Esophagus muscularis mucosa (tissue), 4 donors: ENCODE results near the gene IP6K1. TPM values are rescaled to one million over a fixed set of nuclear protein-coding genes. Genes with fewer than 3 reads are reported as not detected.

Source experiments
- DNase-seq: peaks from one replicate; pipeline ENCODE4 v3.0.0-alpha.2; 2017; ENCODE audit errors: extremely low spot score
- H3K27ac ChIP-seq, 4 donors: fragments of 200-600 bp; sonication (generic); replicated peaks in 1 of 4; 1 replicate in 3 of 4; 2 replicates in 1 of 4; pipeline ENCODE4 v1.5.1; 2016 to 2019; ENCODE audit warnings: mild to moderate bottlenecking in 1 of 4
- H3K27me3 ChIP-seq, 4 donors: fragments of 200-600 bp; sonication (generic); one replicate each; pipeline versions ENCODE4 v1.5.1 to v1.6.0; 2016 to 2019
- H3K36me3 ChIP-seq, 4 donors: fragments of 200-600 bp; sonication (generic); one replicate each; pipeline ENCODE4 v1.5.1; 2016 to 2019
- H3K4me1 ChIP-seq, 4 donors: fragments of 200-600 bp; sonication (generic); one replicate each; pipeline ENCODE4 v1.5.1; 2016 to 2019
- H3K4me3 ChIP-seq, 4 donors: fragments of 200-600 bp; sonication (generic); 1 replicate in 2 of 4; 2 replicates in 2 of 4; pipeline ENCODE4 v1.5.1; 2016 to 2019; ENCODE audit warnings: mild to moderate bottlenecking in 4 of 4, moderate library complexity in 1 of 4
- H3K9me3 ChIP-seq, 4 donors: fragments of 200-600 bp; sonication (generic); 1 replicate in 3 of 4; 2 replicates in 1 of 4; pipeline ENCODE4 v1.5.1; 2016 to 2019
- POLR2A ChIP-seq: fragments of 450-650 bp; IDR thresholded peaks from one replicate; pipeline ENCODE4 v1.6.1; 2017; ENCODE audit warnings: antibody characterized with exemption, moderate library complexity, mild to moderate bottlenecking, low read depth
- WGBS: methylation state at CpG from one replicate; pipeline ENCODE4 v1.1.5; 2018; 5-methylcytosine and 5-hydroxymethylcytosine counted together
- intact Hi-C: fragments of 100-400 bp; cut with DNase I; formaldehyde crosslinking; loops from one replicate; pipeline ENCODE4 v1.15.1; 2023
- small RNA-seq, 3 donors: library from RNA; depleted of rRNA; stranded (forward); fragments of <200 nt; gene quantifications; one replicate each; pipeline ENCODE3, GENCODE V24; 2016
- total RNA-seq, 4 donors: library from RNA; depleted of rRNA; stranded (reverse); fragments of >200 nt; gene quantifications; one replicate each; pipeline versions ENCODE4 v1.1.0 to v1.2.1, GENCODE V29; 2016
- TF ChIP-seq, protein P1 (sequence below), 3 experiments: fragments of 200-600 bp in 2 of 3; fragments of 450-650 bp in 1 of 3; sonication (generic) in 2 of 3; IDR thresholded peaks; one replicate each; pipeline ENCODE4 v1.5.1; 2017 to 2019; ENCODE audit warnings: antibody characterized with exemption in 3 of 3, mild to moderate bottlenecking in 2 of 3, moderate library complexity in 1 of 3

IP6K1 gene
- total RNA-seq, 4 donors from 2014 or later, result 33.2 to 63.4 (median 52.4) TPM

DNA sequence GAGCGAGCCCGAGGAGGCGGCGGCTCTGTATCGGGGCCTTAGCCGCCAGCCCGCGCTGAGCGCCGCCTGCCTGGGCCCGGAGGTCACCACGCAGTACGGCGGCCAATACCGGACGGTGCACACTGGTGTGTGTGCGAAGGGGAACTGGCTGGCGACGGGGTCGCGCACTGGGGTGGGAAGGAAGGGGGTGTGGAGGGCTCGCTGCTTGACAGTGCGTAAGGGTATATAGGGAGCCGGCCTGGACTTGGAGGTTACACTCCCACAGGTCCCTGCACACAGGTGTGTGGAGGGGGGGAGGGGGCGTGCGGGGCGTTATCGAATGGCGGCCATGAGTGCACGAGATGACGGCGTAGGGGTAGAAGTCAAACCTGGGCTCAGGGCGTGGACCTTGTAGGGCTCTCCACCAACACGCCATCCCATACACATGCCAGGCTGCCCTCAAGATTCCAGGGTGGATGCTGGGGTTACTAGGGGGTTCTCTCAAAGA, 111.8 kb downstream of the IP6K1 start:
- no peak for DNase-seq
- H3K36me3 ChIP-seq, result peaks cover 27 to 41% (median 40%) of the 10 kb centered on the region in 4 donors
- intact Hi-C loops, result no loop called here
- H3K27ac ChIP-seq, result peak overlapping the region; percentile 87 to 94 (median 93)
- H3K4me3 ChIP-seq, result peak overlapping the region; percentile 74 to 88 (median 78)
- TF ChIP-seq POLR2A, result no peak
- TF ChIP-seq, protein P1, sequence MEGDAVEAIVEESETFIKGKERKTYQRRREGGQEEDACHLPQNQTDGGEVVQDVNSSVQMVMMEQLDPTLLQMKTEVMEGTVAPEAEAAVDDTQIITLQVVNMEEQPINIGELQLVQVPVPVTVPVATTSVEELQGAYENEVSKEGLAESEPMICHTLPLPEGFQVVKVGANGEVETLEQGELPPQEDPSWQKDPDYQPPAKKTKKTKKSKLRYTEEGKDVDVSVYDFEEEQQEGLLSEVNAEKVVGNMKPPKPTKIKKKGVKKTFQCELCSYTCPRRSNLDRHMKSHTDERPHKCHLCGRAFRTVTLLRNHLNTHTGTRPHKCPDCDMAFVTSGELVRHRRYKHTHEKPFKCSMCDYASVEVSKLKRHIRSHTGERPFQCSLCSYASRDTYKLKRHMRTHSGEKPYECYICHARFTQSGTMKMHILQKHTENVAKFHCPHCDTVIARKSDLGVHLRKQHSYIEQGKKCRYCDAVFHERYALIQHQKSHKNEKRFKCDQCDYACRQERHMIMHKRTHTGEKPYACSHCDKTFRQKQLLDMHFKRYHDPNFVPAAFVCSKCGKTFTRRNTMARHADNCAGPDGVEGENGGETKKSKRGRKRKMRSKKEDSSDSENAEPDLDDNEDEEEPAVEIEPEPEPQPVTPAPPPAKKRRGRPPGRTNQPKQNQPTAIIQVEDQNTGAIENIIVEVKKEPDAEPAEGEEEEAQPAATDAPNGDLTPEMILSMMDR (IDR thresholded peaks at IDR 0.05), result peak in 1 of 3 experiments; percentile 6
- H3K4me1 ChIP-seq, result peaks cover 15 to 31% (median 23%) of the 10 kb centered on the region in 4 donors
- WGBS, result 4% methylated on average over 27 of the region's 34 CpGs
- H3K9me3 ChIP-seq, result no peaks in the 10 kb centered on the region
- H3K27me3 ChIP-seq, result no peaks in the 10 kb centered on the region

Small RNAs within 50 kb of the gene (small RNA-seq; reads per million reads assigned to genes)
- gene AMIGO3, result 0 reads per million in 3 donors
- 0 reads per million in 3 donors for gene COX6CP14

Other genes starting within 250 kb of the IP6K1 start
- 1 to 10 TPM in 1 of 4 donors, under 1 TPM in 3; 0.42 to 1.7 (median 0.78) TPM for gene BSN, start 232.1 kb downstream of the IP6K1 start, total RNA-seq
- 10 to 100 TPM; 48.2 to 75.5 (median 68.1) TPM for gene APEH, start 112.2 kb downstream of the IP6K1 start, total RNA-seq
- 1 to 10 TPM; 1.7 to 4.7 (median 3.8) TPM for gene MST1, start 97.1 kb downstream of the IP6K1 start, total RNA-seq
- 10 to 100 TPM; 23.4 to 36.2 (median 31.5) TPM for gene RNF123, start 97.0 kb downstream of the IP6K1 start, total RNA-seq
- gene AMIGO3, start 66.9 kb downstream of the IP6K1 start, total RNA-seq, result 1 to 10 TPM in 2 of 4 donors, not detected in 2; 1.2 to 1.7 TPM
- 10 to 100 TPM; 12.0 to 18.9 (median 17.6) TPM for gene GMPPB, start 62.6 kb downstream of the IP6K1 start, total RNA-seq
- under 1 TPM in 1 of 4 donors, not detected in 3; 0.17 TPM for gene CDHR4, start 13.3 kb upstream of the IP6K1 start, total RNA-seq
- 1 to 10 TPM; 3.3 to 5.8 (median 4.0) TPM for gene INKA1, start 16.7 kb upstream of the IP6K1 start, total RNA-seq
- 10 to 100 TPM; 25.5 to 40.0 (median 31.4) TPM for gene UBA7, start 27.4 kb upstream of the IP6K1 start, total RNA-seq
- 1 to 10 TPM in 2 of 4 donors, under 1 TPM in 1, not detected in 1; 0.84 to 1.4 (median 1.3) TPM for gene TRAIP, start 70.0 kb upstream of the IP6K1 start, total RNA-seq
- under 1 TPM in 1 of 4 donors, not detected in 3; 0.13 TPM for gene CAMKV, start 83.4 kb upstream of the IP6K1 start, total RNA-seq
- gene MST1R, start 117.3 kb upstream of the IP6K1 start, total RNA-seq, result 1 to 10 TPM; 1.7 to 6.6 (median 3.6) TPM
- 10 to 100 TPM in 3 of 4 donors, 1 to 10 TPM in 1; 9.9 to 19.1 (median 15.7) TPM for gene MON1A, start 143.3 kb upstream of the IP6K1 start, total RNA-seq
- 100 to 1,000 TPM in 1 of 4 donors, 10 to 100 TPM in 3; 57.9 to 100 (median 66.9) TPM for gene RBM6, start 153.6 kb upstream of the IP6K1 start, total RNA-seq